GM11168 (cell line): ENCODE results near the gene FUT8.

ENCODE experiments used
- in situ Hi-C: fragments of 300-500 bp; cut with MboI; formaldehyde crosslinking; loops from one replicate; pipeline ENCODE4 v1.12.0; 2022; ENCODE audit warnings: low sequenced_read_pairs; ENCODE audit not compliant: unreplicated experiment

Gene FUT8

DNA sequence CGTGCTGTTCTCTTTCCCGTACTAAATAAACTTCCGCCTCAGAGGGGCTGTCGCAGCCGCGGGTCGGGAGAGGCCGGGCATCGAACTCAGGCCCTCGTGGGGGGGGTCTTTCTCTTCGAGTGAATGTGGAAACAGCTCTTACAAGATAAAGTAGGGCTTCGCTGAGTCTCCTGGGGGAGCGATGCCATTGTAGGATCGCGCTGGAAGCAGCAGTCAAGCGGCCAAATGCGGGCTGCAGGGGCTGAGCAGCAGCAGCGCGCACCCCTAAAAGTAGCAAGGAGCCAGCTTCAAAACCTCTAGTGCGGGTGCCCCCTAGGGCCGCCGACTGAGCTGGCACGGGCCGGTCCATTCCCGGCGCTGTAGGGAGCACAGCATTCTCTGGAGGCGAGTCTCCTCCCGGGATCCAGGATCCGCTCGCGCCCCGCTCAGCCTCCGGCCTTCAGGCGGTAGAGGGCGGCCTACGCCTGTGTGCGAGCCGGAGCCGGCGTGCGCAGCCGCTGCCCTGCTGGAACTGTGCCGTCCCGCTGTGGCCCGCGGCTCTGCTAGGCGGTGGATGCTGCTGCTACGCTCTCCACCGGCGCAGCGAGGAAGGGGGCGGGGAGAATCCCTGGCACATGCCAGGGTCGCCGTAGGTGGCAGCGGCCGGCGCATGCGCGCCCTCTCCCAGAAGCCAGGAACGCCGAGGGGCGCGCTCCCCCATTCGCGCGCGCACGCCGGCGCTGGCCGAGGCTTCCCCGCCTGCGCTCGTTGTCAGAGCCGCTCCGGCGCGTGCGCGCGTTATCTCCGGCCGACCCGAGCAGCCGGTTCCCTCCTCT is at the start of gene FUT8:
Gene FUT8 (plus strand): TSS at position 699 of the 815 bp plus-strand sequence. CDS start 148,834 bp downstream, outside the sequence.
- in situ Hi-C loops = loop anchor here (10.0 to 25.0 kb wide), 2 partner anchors 413 to 550 kb away; no protein-coding TSS in a partner anchor

DNA sequence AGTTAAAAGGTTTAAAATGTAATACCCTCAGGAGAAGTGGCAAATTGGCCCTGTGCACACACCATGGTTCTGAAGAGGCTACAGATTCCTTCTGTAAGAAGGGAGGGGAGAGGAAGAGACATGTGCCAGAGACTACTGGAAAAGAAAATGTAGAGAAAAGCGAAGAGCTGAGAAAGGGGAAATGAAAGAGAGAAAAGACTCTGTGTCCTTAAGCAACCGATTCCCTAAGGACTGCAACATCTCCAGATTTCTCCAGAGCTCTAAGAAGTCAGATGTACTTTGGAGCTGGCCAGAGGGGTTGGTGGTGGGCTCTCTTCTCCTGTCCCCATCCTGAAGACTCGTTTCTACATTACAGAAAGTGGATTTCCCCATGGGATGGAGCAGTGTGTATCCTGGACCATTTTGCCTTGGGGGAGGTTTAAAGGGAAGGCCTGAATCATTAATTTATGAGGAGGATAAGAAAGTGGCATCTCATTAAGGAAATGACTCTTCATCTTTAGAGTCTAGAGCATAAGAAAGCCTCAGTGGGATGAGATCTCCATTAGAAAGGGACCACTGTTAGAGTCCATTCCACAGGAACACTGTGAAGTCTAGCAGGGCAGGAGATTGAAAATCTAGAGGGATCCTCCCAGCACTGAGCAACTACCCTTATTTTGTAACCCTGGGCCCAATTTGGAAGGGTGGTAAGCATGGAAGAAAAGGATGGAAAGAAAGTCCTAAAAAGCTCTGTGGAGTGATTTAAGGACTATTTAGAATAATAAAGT is 45.5 kb upstream of the FUT8 start:
- in situ Hi-C loops = no loop called here

DNA sequence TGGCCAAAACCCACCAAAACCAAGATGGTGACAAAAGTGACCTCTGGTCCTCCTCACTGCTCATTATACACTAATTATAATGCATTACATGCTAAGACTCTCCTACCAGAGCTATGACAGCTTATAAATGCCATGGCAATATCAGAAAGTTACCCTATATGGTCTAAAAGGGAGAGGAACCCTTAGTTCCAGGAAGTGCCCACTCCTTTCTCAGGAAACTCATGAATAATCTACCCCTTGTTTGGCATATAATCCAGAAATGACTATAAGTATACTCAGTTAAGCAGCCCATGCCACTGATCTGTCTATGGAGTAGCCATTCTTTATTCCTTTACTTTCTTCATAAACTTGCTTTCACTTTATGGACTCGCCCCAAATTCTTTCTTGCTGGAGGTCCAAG is 43.0 kb upstream of the FUT8 start:
- in situ Hi-C loops = no loop called here

DNA sequence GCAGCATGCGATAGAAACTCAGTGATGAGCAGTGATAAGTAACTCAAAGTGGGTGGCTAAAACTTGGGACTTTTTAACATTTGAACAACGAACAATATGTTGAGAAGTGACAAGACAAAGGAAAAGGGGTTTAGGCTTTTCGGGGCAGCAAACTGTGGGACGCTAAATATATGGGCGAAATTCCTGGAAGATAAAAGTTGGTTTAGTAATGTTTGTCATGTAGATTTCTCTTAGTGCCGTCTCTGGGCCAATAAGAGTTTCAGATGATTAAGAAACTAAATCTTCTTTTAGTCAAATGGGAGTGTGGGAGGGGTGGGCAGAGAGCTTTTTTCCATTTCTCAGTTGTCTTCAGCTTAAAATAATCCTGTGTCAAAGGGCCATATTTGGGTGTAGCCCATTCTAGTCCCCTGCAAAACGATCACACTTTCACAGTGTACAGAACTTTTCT is 41.7 kb upstream of the FUT8 start:
- in situ Hi-C loops = no loop called here

DNA sequence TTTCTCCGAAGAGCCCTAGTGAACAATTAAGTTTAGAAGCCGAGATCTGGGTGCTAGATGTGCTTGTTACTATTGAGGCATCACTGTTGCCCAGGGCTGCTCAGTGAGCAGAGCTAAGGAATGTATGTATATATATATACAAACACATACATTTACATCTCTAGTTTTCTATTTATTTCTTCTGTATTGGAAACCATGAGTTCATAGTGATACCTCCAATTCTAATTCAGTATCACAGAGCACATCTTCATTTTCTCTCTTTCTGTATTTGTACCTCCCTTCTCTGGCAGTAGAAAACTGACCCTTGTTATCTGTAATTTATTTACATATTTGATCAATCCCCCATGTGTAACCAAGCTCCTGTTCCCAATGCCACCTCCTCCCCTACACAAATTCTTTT is 40.7 kb upstream of the FUT8 start:
- in situ Hi-C loops = no loop called here

DNA sequence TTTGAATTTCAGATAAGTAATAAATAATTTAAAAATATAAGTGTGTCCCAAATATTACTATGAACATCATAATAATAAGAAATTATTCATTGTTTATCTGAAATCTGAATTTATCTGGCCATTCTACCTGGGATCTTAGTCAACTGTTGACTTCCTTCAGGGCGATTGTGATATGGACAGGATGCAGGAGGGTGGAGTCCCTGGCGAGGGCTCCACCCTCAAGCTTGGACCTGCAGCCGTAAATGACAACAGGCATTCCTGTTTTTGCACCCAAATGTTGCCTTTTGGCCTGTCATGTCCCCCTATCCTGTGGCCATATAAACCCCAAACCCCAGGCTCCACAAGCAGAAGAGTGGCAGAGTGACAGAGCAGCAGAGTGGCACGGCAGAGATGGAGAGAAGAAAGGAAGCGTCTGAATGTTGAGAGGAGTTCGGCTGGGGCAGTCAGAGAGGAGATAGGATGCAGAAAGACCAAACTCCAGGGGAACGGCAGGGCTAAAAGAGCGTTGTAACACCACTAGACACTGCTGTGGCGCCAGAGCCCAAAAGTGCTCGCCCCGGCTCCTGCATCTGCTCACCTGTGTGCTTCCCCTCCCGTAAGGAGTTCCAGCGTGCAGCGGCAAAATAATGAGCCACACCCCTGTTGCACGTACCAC is 39.4 kb upstream of the FUT8 start:
- in situ Hi-C loops = no loop called here

DNA sequence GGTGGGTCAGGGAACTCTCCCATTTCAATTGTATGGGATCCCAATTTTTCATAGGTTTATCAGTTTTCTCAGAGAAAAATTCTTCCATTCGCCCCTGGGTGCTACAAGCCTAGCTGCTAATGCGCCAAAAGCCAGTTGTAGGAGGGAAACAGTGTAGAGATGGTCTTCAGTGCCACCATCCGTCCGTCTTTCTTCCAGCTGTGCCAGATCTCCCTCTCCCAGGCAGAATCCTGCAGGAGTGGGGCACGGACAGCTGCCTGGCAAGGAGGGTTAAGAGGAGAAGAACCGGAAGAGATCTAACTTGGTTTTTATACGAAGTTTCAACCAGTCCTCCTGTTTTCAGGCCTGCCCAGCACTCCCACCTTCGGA is 38.9 kb upstream of the FUT8 start:
- in situ Hi-C loops = no loop called here

DNA sequence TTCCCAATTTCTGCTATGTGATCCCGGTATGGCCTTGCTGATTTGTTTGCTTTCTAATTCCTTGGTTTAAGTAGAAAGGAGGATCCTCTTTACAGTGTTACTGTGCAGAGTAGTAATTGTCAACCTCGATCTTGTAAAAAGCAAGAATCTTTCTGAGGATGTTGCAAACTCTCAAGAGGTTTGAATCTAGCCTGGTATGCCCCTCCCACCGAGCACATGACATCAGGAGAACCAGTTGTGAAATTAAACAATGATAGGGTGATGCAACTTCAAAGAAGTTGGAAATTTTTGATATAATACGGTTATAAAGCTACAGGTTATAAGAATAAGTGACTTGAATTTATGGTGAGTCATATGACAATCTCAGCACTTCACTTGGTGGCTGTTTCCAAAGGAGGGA is 35.0 kb upstream of the FUT8 start:
- in situ Hi-C loops = no loop called here

DNA sequence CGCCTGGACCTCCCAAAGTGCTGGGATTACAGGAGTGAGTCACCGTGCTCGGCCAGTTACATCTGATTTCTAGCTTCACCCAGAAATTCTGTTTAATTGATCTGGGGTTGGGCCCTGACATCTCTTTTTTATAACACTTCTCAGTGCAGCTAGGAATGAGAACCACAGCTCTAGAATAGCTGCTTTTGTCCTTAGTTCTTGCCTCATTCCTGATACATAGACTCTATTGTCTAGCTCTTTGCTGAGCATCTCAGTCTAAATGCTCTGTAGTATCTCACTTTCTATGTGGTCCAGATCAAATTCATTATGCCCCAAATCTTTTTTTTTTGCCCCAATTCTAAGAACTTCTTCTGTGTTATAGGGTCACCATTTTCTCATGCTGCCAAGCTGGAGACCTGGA is 29.9 kb upstream of the FUT8 start:
- in situ Hi-C loops = no loop called here

DNA sequence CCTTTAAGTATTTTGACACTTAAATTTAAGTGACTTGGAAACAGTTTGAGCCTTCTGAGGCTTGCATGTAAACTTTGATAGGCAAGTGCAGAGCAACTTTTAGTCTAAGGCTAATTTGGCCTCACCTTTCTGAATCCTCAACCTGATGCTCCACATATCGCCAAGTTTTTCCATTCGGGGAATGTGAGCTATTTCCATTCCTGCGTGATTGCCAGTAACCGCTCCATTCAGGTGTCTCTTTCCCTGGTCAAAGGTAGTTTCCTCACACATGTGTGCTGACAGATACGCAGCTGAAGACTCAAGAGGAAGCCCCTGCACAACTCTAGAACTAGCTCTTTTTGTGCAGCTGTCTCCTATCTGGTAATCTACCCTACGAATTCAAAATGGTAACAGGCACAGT is 25.4 kb upstream of the FUT8 start:
- in situ Hi-C loops = no loop called here

DNA sequence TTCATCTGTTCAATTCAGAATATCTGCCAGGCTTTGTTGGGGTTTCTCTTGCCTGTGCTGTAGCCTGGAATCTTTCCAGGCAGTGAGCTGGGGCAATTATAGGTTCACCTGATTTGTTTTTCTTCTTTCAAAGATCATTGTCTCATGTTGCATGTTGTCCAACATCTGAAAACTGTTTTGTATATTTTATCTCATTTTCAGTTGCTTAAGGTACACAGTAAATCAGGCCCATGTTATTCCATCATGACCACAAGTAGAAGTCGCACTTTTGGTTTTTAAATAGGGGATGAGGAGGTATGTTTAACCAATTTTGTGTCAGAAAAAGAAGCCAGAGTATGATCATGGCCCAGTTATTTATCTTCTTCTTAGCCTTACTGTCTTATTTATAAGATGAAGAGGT is 24.9 kb upstream of the FUT8 start:
- in situ Hi-C loops = no loop called here

DNA sequence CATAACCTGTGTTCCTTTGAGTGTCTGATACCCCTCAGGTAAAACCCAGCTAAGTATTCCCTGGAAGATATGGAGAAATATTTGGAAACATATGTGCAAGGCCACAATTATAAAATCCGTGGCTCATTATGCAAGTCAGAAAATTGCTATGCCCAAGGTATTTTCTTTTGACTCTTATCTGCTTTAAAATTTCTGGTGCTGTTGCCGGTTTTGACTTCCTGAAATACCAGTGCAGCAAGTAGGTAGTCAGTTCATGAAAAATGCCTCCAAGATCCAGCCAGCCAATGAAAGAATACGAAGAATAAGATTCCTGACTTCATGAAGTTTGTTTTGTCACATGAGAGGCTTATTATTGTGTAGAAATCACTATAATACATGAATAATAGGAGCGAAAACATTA is 20.2 kb upstream of the FUT8 start:
- in situ Hi-C loops = no loop called here

DNA sequence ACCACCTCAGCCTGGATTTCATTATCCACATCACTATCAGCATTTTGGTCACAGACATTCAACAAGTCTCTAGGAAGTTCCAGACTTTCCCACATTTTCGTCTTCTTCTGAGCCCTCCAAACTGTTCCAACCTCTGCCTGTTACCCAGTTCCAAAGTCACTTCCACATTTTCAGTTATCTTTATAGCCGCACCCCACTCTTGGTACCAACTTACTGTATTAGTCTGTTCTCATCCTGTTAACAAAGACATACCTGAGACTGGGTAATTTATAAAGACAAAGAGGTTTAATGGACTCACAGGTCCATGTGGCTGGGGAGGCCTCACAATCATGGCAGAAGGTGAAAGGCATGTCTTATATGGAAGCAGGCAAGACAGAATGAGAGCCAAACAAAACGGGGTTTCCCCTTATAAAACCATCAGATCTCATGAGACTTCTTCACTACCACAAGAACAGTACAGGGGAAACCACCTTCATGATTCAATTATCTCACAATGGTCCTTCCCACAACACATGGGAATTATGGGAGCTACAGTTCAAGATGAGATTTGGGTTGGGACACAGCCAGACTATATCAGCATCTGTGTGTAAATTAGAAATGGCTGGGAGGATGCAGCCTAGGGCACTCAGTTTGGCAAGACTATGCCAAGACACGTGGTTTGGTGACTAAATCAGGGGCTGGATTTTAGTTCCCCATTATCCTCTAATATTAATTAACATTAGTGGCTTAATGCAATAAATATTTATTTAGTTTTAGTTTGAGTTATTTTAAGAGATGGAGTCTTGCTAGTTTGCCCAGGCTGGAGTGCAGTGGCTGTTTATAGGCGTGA is 16.2 kb upstream of the FUT8 start:
- in situ Hi-C loops = no loop called here

DNA sequence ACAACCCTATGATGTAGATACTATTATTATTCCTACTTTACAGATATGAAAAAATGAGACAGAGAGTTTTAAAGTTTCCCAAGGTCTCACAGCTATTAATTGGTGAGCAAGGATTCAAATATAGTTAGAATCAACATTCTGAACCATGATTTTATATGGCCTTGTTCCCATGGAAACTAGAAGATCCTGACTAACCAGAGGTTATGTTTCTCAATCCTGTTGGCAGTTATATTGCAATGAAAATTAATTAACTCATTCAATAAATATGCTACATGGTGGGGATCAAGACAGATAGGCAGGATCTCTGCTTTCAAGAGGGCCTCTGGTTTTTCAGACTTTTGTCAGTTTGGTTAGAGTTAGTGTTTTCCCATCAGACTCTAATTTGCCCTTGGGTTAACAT is 9.3 kb upstream of the FUT8 start:
- in situ Hi-C loops = loop anchor here (25.0 kb wide), 1 partner anchor 559 kb away; no protein-coding TSS in a partner anchor

DNA sequence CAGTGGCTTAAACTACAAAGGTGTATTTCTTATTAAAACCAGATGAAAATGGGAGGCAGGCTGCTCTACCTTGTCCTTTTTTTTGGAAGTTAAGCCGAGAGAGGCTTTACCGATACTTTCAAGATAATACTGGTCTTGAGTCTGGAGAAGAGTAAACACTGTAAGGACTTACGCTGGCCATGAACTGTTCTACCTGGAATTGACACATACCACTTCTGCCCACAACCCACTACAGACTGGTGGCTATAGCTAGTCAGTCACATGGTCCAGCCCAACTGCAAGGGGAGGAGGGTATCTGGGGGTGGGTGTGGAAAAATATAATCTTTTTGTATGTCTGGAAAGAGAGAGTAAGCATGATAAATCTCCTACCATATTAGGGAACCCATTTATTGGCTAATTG is 4.4 kb upstream of the FUT8 start:
- in situ Hi-C loops = loop anchor here (5.0 to 25.0 kb wide), 2 partner anchors 111 to 554 kb away; no protein-coding TSS in a partner anchor

DNA sequence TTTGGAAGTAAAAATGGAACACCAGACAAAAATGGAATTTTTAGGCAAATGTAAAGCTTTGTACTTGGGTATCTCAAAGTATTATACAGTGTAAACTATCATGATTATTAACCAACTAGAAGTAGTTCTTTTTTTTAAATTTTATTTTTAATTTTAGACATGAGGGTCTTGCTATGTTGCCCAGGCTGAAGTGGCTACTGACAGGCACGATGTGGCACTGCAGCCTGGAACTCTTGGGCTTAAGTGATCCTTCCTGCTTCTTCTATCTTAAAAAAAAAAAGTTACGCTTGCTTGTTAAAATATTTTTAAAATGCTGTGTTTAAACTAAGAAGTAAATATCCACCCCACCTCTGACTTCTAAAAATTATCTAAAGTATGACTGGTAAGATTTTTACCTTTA is 1.9 kb upstream of the FUT8 start:
- in situ Hi-C loops = loop anchor here (10.0 to 25.0 kb wide), 2 partner anchors 414 to 552 kb away; no protein-coding TSS in a partner anchor

DNA sequence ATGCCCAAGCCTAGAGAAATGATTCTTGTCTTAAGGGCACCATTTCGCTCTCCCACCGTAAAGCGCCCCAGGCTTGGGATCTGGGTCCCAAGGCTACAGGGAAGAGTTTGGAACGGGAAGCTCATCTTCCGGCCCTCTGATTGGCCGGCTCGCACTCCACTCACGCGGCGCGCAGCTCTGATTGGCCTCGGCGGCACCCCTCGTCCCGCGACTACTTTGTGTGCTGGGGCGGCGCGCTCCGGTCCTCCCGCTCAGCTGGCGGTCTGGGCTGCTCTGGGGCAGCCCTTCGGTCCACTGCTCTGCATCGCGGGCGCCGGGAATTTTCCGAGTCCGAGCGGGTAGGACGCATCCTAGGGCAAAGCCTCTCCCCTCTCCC is 886 bp upstream of the FUT8 start:
- in situ Hi-C loops = loop anchor here (10.0 to 25.0 kb wide), 2 partner anchors 413 to 551 kb away; no protein-coding TSS in a partner anchor

DNA sequence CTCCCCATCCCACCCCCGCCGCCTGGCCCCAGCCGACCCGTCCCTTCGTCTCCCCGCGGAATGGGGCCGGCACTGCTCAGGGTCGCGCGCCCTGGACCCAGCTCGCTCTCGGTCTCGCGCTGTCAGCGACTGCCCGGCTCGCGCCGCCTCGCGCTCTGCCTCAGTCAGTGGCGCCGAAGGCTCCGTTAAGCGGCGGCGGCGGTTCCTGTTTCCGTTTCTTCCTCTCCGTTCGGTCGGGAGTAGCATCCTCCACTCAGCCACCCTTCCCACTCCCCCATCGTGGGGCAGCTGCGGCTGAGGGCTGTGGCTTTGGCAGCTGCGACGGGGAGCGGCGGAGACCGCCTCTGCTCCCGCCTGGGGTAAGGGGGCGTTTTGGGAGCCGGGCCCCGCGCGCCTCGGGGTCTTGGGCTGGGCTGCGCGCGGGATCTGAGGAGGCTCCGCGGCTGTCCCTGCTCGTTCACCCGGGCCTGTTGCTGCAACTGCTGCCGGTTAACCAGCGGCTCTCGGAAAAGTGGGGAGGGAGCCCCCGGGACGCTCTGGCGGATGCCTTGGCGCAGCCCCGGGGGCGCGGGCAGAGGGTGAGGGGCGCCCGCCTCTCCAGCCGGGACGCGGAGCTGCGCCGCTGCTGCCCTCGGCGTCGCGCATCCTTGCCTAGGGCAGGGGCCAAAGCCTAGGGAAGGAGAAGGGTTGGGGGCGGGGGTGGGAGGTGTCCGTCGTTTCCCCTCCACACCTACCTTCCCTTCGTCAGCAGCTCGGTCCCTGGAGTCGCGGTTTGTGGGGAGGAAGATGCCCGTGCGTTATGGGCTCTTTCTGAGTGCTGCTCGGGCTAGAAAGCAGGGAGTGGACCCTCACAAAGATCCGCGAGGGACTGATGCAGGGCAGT is 567 bp downstream of the FUT8 start:
- in situ Hi-C loops = loop anchor here (10.0 to 25.0 kb wide), 2 partner anchors 412 to 549 kb away; no protein-coding TSS in a partner anchor

DNA sequence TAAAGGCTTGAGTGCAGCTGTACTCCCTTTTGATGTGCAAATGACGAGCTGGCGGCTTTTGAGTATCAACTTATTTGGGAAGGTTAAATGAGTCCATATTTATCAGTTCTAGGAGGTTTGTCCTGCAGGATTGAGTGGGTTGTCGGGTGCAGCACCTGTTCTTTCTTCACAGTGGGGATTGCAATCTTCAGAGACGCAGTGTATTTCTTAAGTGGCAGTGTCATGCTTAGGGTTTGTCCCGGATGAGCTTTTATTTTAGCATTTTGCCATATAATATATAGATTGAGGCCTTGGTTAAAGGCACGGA is 1.2 kb downstream of the FUT8 start:
- in situ Hi-C loops = loop anchor here (10.0 to 25.0 kb wide), 2 partner anchors 411 to 549 kb away; no protein-coding TSS in a partner anchor
